C4-2B (cell line): ENCODE results near the gene KLF7.

Experiments
- ZFX ChIP-seq: fragments of 450-650 bp; IDR thresholded peaks from 2 replicates; pipeline ENCODE4 v1.6.1; 2017
- TF ChIP-seq, protein P1 (sequence below): fragments of 450-650 bp; conservative IDR thresholded peaks from 2 replicates; pipeline ENCODE4 v1.5.1; 2017; ENCODE audit warnings: mild to moderate bottlenecking

DNA sequence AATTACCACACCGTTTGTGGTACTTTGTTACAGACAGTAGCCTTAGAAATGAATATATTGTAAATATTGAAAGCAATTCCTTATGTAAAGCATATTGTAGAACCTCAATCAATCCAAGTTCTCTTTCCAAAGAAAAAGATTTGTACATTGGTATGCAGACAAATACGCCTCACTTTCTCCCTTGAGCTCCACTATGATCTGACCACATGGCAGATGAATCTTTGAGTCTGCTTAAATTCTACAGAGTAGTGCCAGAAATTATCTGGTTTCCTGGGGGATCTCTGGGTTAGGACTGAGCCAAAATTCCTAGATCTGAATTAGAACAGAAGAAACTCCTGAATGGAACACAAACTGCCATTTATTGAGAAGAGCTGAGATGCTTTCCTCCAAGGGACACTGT is 127.4 kb downstream of the KLF7 start:
- TF ChIP-seq, protein P1, sequence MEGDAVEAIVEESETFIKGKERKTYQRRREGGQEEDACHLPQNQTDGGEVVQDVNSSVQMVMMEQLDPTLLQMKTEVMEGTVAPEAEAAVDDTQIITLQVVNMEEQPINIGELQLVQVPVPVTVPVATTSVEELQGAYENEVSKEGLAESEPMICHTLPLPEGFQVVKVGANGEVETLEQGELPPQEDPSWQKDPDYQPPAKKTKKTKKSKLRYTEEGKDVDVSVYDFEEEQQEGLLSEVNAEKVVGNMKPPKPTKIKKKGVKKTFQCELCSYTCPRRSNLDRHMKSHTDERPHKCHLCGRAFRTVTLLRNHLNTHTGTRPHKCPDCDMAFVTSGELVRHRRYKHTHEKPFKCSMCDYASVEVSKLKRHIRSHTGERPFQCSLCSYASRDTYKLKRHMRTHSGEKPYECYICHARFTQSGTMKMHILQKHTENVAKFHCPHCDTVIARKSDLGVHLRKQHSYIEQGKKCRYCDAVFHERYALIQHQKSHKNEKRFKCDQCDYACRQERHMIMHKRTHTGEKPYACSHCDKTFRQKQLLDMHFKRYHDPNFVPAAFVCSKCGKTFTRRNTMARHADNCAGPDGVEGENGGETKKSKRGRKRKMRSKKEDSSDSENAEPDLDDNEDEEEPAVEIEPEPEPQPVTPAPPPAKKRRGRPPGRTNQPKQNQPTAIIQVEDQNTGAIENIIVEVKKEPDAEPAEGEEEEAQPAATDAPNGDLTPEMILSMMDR = no peak
- TF ChIP-seq ZFX = no peak
